ENCODE results near the gene CUX1.

CUX1 gene

GRCh38 chr7:101937717-101938514, 120.5 kb downstream of the CUX1 start:
- no peak for DNase-seq (ENCODE audit: low spot score)

DNA sequence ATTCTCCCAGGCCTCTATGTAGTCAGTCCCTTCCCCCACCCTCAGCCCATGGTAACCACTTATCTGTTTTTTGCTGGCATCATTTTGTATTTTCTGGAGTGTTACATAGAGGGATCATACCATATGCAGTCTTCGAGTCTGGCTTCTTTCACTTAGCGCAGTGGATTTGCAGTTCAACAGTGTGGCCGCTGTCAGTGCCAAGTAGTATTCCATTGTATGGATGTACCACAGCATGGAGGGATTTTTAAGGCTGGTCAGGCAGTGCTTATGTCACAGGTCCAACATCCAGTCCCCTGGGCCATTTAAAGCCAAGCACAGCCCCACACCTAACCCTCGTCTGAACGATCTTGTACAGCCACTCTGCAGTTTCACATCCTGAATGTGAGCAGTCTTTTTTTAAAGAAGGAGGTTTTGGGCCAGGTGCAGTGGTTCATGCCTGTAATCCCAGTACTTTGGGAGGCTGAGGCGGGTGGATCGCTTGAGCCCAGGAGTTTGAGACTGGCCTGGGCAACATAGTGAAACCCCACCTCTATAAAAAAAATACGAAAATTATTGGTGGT, 121.8 kb downstream of the CUX1 start:
- DNase-seq (ENCODE audit: low spot score), result peak; percentile 61

GRCh38 chr7:101940151-101940550, 122.7 kb downstream of the CUX1 start:
- DNase-seq (ENCODE audit: low spot score), result no peak

DNA sequence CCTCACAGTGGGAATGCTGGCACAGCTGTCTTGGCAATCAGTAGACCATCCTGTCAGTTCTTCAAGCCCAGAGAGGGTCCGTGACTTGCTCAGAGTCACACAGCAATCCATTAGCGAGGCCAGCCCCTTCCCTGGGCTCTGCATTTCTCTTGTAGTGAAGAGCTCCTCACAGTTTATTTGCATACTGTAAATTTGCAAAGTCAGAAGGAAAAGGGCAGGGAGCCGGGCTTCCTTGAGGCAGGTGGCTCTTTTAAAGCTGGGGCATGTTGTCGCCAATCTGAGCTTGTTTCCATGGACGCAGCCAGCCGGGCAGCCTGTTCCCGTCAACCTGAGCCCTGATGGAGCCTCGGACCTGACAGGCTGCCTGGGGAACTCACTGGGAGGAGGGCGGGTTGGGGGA, 123.4 kb downstream of the CUX1 start:
- no peak for DNase-seq (ENCODE audit: low spot score)

DNA sequence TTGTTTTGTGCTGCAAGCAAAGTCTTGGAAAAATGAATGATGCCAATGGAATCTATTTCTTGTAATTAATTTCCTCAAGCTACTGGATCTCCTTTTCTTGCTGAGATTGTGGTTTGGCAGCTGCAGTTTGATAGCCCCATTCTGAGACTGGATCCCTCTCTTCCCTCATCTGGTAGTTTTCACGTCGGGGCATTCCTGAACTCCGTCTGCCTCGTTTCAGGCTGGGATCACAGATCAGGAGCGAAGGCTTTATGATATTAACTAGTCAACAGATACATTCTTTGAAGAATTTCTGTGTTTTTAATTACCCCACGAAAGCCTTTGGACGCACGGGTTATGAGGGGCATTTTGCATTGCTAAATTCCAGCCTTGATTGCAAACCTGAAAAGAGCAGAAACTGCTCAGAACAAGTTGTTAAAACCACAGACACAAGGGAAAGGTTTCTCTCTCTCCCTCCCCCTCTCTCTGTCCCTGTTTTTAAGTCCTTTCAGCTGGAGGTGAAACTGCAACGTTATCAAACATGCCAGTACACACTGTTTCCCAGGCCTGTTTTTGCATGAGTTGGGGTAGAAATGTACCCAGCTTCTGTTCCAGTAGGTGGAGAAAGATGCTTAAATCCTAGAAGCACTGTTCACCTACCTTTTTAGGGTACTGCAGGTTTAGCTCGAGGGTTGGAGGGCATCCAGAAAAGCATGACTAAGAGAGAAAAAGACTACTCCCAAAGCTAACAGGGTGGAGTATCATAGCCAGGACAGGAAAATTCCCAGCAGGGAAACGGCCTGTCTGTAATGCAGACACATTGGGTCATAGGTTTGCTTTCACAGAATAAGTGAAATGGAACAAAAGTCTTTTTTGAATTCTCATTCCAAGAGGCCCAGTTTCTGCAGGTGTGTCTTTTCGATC, 124.3 kb downstream of the CUX1 start:
- DNase-seq (ENCODE audit: low spot score), result no peak

- no peak for DNase-seq (ENCODE audit: low spot score)
These were observed 125.3 kb downstream of the CUX1 start for GRCh38 chr7:101942603-101943210.

DNA sequence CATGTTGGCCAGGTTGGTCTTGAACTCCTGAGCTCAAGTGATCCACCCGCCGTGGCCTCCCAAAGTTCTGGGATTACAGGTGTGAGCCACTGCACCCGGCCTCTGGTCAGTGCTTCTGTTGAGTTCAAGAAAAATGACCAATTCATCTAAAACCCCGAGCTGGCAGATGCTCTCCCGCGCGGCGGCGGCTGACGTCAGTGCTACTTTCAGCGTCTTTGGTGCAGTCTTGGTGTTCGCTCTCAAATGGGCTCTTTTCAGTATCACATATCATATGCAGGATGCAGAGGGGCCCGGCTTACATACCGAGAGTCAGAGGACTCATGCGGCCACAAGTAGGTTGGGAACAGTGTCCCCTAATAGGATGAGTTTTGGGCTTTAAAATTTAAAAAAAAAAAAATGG, 125.9 kb downstream of the CUX1 start:
- DNase-seq (ENCODE audit: low spot score), result no peak

DNA sequence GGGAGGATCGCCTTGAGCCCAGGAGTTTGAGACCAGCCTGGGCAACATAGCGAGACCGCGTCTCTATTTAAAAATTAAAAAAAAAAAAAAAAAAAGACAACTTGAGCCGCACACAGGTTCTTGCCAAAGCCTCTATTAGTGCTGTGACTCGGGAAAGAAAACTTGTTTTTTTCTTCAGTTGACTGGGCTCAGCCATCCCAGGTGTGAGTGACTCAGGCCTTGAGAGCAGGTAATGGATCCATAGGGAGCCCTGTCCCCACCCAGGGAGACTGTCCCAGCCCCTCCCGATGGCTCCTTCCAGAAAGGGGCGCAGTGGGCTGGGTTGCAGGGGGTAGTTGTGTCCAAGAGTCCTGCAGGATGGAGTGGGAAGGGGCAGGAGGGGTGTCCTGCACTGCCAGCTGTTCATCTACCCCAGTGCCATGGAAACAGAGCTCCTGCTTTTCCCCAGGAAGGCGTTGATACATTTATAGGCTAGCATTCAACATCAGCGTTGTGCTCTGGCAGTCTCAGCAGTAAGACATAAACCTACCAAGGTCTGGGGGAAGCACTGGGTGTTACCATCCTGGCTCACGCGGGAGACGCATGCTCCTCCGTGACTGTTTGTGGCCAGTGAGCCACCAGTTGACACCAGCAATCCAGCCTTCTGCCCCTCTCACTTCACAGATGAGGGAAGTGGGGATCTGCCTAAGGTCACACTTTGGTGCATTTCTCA, 126.6 kb downstream of the CUX1 start:
- DNase-seq (ENCODE audit: low spot score), result no peak

DNA sequence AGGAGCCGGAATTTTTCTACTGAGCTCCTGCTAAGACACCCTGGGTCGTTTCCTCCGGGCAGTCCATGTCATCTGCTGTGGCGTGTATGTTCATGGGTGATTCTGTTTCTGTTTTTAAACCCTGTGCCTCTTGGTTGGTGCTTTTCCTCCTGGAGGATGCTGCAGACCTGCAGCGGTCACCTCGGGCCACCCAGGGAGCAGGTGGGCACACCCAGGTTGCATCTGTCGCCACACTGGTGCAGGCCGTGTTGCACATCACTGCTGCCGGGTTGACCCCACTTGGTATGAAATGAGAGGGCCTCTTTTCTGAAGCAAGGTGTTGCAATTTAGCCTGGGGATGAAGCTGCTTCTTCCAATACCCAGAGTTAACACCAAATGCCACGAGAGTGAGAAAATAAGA, 127.2 kb downstream of the CUX1 start:
- no peak for DNase-seq (ENCODE audit: low spot score)

GRCh38 chr7:101945034-101945758, 127.8 kb downstream of the CUX1 start:
- DNase-seq (ENCODE audit: low spot score), result no peak

DNA sequence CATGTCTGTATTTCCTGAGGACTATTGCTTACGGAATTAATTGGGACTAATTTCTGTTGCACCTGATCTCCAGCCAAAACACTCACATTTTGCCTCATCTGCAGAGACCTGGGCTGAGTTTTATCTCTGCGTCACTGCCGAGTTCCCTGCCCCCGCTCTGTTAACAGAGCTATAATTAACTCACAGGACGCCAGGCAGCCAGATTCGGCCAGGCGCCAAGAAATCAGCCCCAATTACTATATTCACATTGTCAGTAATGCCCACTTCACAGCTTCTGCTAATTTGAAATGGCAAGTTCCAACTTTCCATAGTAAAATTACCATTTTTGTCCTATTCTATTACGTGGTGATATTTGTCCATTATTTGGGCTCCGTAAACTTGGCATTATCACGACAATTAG, 130.5 kb downstream of the CUX1 start:
- DNase-seq (ENCODE audit: low spot score), result no peak

DNA sequence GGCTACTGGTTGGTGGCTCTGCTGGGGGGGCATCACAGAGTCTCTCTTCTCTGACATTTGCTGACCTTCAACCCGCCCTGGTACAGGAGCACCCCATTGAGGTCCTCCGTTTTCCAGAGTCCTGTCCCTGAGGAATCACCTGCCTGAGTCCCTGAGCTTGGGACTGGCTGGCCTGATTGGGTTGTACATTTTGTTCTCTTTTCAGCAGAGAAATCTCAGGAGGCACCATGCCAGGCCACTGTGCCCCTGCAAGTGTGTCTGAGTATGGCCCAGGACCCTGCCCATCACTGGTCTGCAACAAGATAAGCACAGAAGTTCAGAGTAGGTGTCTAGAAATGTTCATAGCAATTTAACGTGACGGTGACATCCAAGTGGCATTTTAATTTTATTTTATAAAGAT, 131.2 kb downstream of the CUX1 start:
- DNase-seq (ENCODE audit: low spot score), result no peak

DNA sequence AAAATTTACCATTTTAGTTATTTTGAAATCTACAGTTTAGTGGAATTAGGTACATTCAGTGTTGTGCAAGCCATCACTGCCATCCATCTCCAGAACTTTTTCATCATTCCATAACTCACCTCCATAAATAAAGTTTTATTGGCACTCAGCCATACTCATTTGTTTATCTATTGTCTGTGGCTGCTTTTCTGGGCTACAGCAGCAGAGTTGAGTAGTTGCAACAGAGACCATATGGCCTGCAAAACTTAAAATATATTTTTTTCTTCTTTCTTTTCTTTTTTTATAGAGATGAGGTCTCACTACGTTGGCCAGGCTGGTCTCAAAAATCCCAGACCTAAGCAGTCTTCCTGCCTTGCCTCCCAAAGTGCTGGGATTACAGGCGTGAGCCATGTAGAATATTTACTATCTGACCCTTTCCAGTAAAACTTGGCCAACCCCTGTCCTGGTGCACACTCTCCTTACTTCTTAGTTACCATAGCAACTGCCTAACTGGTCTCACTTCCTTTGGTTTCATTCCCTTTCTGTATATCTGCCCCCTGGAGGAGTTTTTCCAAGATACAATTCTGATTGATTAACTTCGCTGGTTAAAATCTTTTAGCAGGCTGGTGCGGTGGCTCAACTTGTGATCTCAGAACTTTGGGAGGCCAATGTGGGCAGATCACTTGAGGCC, 133.2 kb downstream of the CUX1 start:
- no peak for DNase-seq (ENCODE audit: low spot score)

- no peak for DNase-seq (ENCODE audit: low spot score)
These were observed 134.3 kb downstream of the CUX1 start for GRCh38 chr7:101951757-101952156.

- no peak for DNase-seq (ENCODE audit: low spot score)
These were observed 135.2 kb downstream of the CUX1 start for GRCh38 chr7:101952355-101953247.

GRCh38 chr7:101953248-101953819, 135.9 kb downstream of the CUX1 start:
- no peak for DNase-seq (ENCODE audit: low spot score)

GRCh38 chr7:101954499-101954898, 137.1 kb downstream of the CUX1 start:
- no peak for DNase-seq (ENCODE audit: low spot score)

- no peak for DNase-seq (ENCODE audit: low spot score)
These were observed 138.7 kb downstream of the CUX1 start for GRCh38 chr7:101956130-101956529.

All from NAMALWA (cell line).